ENCODE results near the gene PAX3.

Gene PAX3

GRCh38 chr2:222298311-222299150 lies at the start of gene PAX3:
PAX3 (minus strand) TSS chr2:222298998; CDS start chr2:222298615, 383 bp downstream.
- no peak within 1 kb of the TSS for H3K9ac ChIP-seq (ENCODE audit: low read length)
- no peak within 1 kb of the TSS for H3K4me2 ChIP-seq (ENCODE audit: low read depth, low read length)
- no peaks in the 10 kb centered on the region for H3K9me2 ChIP-seq (replicated peaks; ENCODE audit: insufficient read depth, low read length)
- no peak within 1 kb of the TSS for H2AFZ ChIP-seq (ENCODE audit: low read length)
- H3F3A ChIP-seq (ENCODE audit: insufficient read depth, low read length) = no peaks in the 10 kb centered on the region
- no peaks in the 10 kb centered on the region for H3K79me2 ChIP-seq (ENCODE audit: low read length)
- no peaks in the 10 kb centered on the region for H4K20me1 ChIP-seq (ENCODE audit: insufficient read depth, low read length)
- peaks cover 37% of the 10 kb centered on the region for H3K27me3 ChIP-seq (replicated peaks; ENCODE audit: insufficient read depth, low read length)
- H3K36me3 ChIP-seq (replicated peaks; ENCODE audit: insufficient read depth, low read length) = no peaks in the 10 kb centered on the region
- TF ChIP-seq EZH2phosphoT487 (IDR thresholded peaks at IDR 0.05; ENCODE audit: low read length) = no peak
- no peak within 1 kb of the TSS for H3K4me3 ChIP-seq (ENCODE audit: low read length)
- H3K4me1 ChIP-seq (ENCODE audit: low read length) = no peaks in the 10 kb centered on the region
- DNase-seq = no peak
- H3K9me3 ChIP-seq (replicated peaks; ENCODE audit: insufficient read depth, low read length) = no peaks in the 10 kb centered on the region
- H3K27ac ChIP-seq (ENCODE audit: low read length) = no peak within 1 kb of the TSS

DNA sequence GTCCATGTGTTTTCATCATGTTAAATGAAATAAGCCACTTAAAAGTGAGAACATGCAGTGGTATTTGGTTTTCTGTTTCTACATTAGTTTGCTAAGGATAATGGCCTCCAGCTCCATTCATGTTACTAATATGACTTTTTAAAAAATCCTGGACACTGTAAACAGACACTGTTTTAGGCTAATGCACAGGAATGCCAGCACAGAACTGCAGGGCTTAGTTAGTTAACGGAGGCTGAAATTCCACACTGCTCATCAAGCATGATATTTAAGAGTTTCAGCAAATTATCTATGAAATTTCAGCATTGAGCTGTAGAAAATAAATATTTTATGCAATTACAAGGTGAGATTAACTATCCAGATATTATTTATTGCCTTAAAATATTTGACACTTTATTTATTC lies 42.5 kb upstream of the PAX3 start:
- H3K4me1 ChIP-seq (ENCODE audit: low read length) = no peaks in the 10 kb centered on the region

GRCh38 chr2:222338374-222338773 lies 39.6 kb upstream of the PAX3 start:
- Histone ChIP-seq H3K4me2 (ENCODE audit: low read depth, low read length) (no peak overlapping the region), H3K79me2 (ENCODE audit: low read length) (no peaks in the 10 kb centered on the region), H2AFZ (ENCODE audit: low read length) (no peak overlapping the region), H3K9me2 (replicated peaks; ENCODE audit: insufficient read depth, low read length) (no peaks in the 10 kb centered on the region), H3K9me3 (replicated peaks; ENCODE audit: insufficient read depth, low read length) (no peaks in the 10 kb centered on the region), H3K9ac (ENCODE audit: low read length) (no peak overlapping the region), H3K4me3 (ENCODE audit: low read length) (no peak overlapping the region), H4K20me1 (ENCODE audit: insufficient read depth, low read length) (no peaks in the 10 kb centered on the region), H3K27me3 (replicated peaks; ENCODE audit: insufficient read depth, low read length) (no peaks in the 10 kb centered on the region), H3F3A (ENCODE audit: insufficient read depth, low read length) (no peaks in the 10 kb centered on the region), H3K4me1 (ENCODE audit: low read length) (no peaks in the 10 kb centered on the region), H3K36me3 (replicated peaks; ENCODE audit: insufficient read depth, low read length) (no peaks in the 10 kb centered on the region), H3K27ac (ENCODE audit: low read length) (no peak overlapping the region)
- TF ChIP-seq EZH2 (optimal IDR thresholded peaks at IDR 0.05; ENCODE audit: low read depth, low read length) (no peak), EZH2phosphoT487 (IDR thresholded peaks at IDR 0.05; ENCODE audit: low read length) (no peak), CTCF (IDR thresholded peaks at IDR 0.05; ENCODE audit: low read length) (no peak)
- DNase-seq = no peak

More for the DNA sequence above, 42.5 kb upstream of the PAX3 start:
- Histone ChIP-seq H3K9ac (ENCODE audit: low read length) (no peak overlapping the region), H3K9me3 (replicated peaks; ENCODE audit: insufficient read depth, low read length) (no peaks in the 10 kb centered on the region), H3K4me2 (ENCODE audit: low read depth, low read length) (no peak overlapping the region), H3K27ac (ENCODE audit: low read length) (no peak overlapping the region), H3K4me3 (ENCODE audit: low read length) (no peak overlapping the region), H3K36me3 (replicated peaks; ENCODE audit: insufficient read depth, low read length) (no peaks in the 10 kb centered on the region), H3K79me2 (ENCODE audit: low read length) (no peaks in the 10 kb centered on the region), H3K9me2 (replicated peaks; ENCODE audit: insufficient read depth, low read length) (no peaks in the 10 kb centered on the region), H3F3A (ENCODE audit: insufficient read depth, low read length) (no peaks in the 10 kb centered on the region), H4K20me1 (ENCODE audit: insufficient read depth, low read length) (no peaks in the 10 kb centered on the region), H3K27me3 (replicated peaks; ENCODE audit: insufficient read depth, low read length) (no peaks in the 10 kb centered on the region), H2AFZ (ENCODE audit: low read length) (no peak overlapping the region)
- no peak for DNase-seq
- no peak for TF ChIP-seq CTCF (IDR thresholded peaks at IDR 0.05; ENCODE audit: low read length)
- TF ChIP-seq EZH2phosphoT487 (IDR thresholded peaks at IDR 0.05; ENCODE audit: low read length) = no peak
- TF ChIP-seq EZH2 (optimal IDR thresholded peaks at IDR 0.05; ENCODE audit: low read depth, low read length) = no peak

DNA sequence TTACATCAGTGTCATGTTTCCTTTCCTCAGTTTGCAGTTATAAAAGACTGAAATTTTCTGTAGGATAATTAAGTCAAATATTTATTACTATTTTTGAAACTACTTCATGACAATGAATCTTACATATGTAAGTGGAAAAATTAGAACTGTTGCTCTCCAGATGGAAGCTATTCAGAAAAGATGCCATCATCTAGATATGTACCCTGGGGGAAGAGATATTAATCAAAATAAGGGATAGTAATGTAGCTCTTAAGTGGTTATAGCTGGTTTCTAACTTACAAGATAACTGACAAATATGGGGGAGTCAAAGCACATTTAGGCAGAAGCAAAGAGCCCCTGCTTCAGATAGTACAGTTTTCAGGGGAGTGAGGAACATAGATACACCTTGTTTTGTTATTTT lies 38.1 kb upstream of the PAX3 start:
- Histone ChIP-seq H2AFZ (ENCODE audit: low read length) (no peak overlapping the region), H3K79me2 (ENCODE audit: low read length) (no peaks in the 10 kb centered on the region), H3K4me1 (ENCODE audit: low read length) (no peaks in the 10 kb centered on the region), H4K20me1 (ENCODE audit: insufficient read depth, low read length) (no peaks in the 10 kb centered on the region), H3K9me2 (replicated peaks; ENCODE audit: insufficient read depth, low read length) (no peaks in the 10 kb centered on the region), H3K27me3 (replicated peaks; ENCODE audit: insufficient read depth, low read length) (no peaks in the 10 kb centered on the region), H3K9me3 (replicated peaks; ENCODE audit: insufficient read depth, low read length) (no peaks in the 10 kb centered on the region), H3K36me3 (replicated peaks; ENCODE audit: insufficient read depth, low read length) (no peaks in the 10 kb centered on the region), H3K27ac (ENCODE audit: low read length) (no peak overlapping the region), H3K4me3 (ENCODE audit: low read length) (no peak overlapping the region), H3K9ac (ENCODE audit: low read length) (no peak overlapping the region), H3K4me2 (ENCODE audit: low read depth, low read length) (no peak overlapping the region), H3F3A (ENCODE audit: insufficient read depth, low read length) (no peaks in the 10 kb centered on the region)
- no peak for DNase-seq
- TF ChIP-seq CTCF (IDR thresholded peaks at IDR 0.05; ENCODE audit: low read length) (no peak), EZH2phosphoT487 (IDR thresholded peaks at IDR 0.05; ENCODE audit: low read length) (no peak), EZH2 (optimal IDR thresholded peaks at IDR 0.05; ENCODE audit: low read depth, low read length) (no peak)

Data from MM.1S (cell line).